ENCODE measurements around the gene CLCF1.
"Not testable (repeated sequence)": the region's sequence is repeated elsewhere in the genome, so short reads cannot be mapped to it uniquely, and the experiment has no call there.

Gene CLCF1

DNA sequence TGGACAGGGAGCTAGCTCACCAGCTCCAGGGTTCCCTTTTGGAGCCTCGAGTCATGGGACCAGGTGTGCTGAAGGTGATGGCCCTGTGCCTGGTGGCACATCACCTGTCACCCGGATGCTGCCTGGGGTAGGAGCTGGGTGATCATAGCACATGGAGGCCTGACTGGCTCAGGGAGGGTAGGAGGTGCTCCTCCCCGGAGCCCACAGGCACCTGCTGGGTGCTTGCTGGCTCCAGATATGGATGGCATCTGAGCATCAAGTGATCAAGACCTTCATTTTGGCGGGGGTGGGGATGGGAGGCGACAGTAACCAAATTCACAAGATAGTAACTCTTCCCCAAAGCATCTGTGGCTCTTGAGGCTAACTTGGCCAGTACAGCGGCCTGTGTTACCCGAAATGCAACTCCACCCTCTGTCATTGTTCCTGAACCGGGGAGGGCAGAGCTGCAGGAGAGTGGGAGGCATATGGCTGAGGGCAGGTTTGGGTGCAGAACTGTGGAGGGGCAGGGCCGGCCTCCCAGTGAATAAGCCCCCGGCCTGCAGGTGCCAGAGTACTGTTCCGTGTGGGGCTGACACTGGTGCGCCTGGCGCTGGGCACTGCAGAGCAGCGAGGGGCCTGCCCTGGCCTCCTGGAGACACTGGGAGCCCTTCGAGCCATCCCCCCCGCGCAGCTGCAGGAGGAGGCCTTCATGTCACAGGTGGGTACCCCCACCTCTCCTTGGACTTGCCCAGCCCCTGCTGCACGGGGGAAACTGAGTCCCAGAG is 35.2 kb upstream of the CLCF1 start:
- DNase-seq: no peak

- no peak for DNase-seq
Measured at GRCh38 chr11:67407688-67408163, 34.3 kb upstream of the CLCF1 start.

- no peak for DNase-seq
Measured at GRCh38 chr11:67406969-67407687, 33.7 kb upstream of the CLCF1 start.

DNA sequence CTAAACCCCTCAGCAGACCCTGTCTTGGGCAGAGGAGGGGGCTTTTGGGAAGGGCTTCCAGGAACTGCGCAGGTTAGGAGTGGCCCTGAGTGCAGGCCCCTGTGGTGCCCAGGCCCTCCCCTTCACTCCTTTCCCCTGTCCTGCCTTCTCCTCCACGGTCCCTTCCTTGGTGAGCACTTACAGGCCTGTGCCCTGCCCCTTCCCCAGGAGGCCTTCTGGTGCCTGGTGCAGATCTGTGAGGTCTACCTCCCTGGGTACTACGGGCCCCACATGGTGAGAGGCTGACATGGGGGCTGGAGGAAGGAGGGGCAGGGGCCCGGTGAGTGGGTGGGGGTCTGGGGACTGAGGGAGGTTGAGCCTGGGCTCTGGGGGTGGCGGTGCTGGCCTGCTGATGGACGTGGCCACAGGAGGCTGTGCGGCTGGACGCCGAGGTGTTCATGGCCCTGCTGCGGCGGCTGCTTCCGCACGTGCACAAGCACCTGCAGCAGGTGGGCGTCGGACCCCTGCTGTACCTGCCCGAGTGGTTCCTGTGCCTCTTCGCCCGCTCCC is 33.1 kb upstream of the CLCF1 start:
- no peak for DNase-seq

DNA sequence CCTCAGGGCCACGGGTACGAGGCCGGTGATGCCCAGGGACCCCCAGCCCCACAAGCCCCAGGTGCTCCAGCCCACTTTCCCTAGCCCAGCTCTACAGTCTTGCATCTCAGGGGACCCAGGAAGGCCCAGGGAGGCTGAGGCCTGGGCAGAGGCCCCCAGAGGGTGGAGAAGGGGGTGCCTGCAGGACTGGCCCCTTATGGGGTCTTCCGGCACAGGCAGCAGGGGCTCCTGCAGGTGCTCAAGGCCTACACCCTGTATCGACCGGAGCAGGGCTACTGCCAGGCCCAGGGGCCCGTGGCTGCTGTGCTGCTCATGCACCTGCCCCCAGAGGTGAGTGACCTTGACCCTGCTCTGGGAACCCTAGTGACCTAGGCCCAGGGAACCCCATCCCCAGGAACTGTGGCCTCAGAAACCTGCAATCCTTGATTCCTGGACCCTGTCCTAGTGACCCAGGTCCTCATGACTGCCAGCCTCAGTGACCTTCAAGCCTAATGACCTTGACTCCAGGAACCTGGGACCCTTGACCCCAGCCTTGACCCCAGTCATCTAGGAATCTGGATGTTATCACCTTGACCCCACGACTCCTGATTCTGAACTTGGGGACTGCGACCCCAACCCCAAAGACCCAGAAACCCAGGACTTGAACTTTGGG is 32.4 kb upstream of the CLCF1 start:
- no peak for DNase-seq

- no peak for DNase-seq
Measured at GRCh38 chr11:67405196-67405567, 31.8 kb upstream of the CLCF1 start.

DNA sequence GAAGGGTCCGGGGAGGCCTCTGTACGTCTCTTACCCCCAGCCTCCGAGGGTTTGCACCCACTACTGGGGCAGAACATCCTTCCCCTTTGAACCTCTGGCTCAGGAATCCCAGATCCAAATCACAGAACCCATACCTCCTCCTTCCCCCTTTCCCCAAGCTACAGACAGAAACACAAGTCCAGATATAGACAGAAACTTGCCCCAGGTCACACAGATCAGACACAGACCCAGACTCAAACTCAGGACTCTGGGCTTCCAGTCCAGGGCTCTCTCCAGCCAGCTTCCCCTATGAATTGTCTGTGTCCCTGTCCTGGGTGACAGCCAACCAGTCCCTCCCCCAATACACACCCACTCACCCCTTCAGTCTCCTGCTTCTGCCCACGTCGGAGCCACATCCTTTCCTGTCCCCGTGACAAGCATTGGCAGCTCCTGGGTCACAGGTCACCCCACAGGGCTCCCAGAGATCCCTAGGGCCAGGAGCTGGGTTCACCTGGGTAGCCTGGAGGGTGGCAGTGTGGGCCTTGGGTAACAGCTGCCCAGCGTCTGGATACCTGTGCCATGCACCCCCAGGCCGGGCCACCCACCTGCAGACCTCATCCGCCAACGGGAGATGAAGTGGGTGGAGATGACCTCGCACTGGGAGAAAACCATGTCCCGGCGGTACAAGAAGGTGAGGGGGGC is 31.3 kb upstream of the CLCF1 start:
- no peak for DNase-seq

DNA sequence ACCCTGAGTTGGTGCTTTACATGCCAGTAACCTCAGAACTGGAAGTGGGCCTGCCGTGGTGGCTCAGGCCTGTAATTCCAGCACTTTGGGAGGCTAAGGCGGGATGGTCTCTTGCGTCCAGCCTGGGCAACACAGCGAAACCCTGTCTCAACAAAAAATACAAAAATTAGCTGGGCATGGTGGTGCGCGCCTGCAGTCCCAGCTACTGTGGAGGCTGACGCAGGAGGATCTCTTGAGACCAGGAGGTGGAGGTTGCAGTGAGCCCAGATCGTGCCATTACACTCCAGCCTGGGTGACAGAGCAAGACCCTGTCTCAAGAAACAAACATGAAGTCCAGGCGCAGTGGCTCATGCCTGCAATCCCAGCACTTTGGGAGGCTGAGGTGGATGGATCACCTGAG is 29.7 kb upstream of the CLCF1 start:
- DNase-seq: not testable (repeated sequence)

- not testable (repeated sequence) for DNase-seq
Measured at GRCh38 chr11:67402192-67402839, 28.9 kb upstream of the CLCF1 start.

DNA sequence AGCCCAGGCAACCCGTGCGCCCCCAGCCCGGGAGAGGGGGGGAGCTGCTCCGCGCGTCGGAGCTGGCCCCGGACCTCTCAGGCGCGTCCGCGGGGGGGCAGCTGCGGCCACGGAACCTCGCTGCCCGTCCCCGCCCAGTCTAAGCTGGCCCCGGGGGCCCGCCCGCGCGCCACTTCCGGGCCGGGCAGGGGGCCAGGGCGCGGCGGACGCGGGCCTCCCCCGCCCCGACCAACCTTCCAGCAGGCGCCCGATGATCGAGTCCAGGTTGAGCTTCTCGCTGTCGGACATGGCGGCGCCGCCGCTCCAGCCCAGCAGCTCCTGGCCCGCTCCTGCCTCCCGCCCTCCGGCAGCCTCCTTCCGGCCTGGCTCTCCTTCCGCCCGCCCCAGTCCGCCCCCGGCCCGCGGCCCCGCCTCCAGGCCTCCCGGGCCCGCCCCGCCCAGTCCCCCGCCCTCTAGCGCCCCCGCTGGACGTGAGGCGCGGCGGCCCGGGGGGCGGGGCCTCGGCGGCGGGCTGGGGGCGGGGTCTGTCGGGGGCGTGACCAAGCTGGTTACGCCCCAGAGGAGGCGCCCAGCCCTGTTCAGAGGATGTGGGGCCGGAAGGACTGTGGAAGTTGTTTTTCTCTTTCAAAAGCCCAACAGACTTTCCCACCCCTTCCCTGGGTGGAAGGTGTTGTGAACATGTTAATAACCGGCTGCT is 28.2 kb upstream of the CLCF1 start, which contains the start of gene PPP1CA:
TSS of gene PPP1CA (minus strand) at position 364 of the 697 bp plus-strand sequence. CDS start at position 288, 76 bp downstream.
- peak; percentile 34 for DNase-seq

DNA sequence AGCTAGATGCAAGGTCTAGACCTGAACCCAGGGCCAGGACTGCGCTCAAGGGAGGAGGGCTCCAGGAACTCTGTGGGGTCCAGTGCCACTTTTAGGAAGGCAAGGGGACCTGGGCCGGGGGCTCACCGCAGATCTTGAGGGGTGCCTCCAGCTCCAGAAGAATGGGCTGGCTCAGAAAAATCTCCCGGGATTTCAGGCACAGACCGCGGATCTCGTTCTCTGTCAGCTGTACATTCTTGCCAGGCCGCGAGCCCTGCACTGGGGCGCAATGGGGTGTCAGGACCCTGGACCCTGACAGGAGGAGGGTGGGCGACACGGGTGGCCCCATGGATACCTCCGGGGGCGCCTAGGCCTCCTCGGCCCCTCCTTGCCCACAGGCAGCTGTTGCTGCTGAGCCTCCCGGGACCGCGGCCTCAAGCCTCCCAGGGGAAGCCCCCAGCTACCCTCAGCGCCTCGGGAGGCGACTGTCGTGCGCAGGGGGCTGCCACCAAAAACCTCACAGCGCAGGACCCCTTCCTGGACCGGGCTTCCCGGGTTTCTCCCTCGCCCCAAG is 27.6 kb upstream of the CLCF1 start:
- DNase-seq: no peak

DNA sequence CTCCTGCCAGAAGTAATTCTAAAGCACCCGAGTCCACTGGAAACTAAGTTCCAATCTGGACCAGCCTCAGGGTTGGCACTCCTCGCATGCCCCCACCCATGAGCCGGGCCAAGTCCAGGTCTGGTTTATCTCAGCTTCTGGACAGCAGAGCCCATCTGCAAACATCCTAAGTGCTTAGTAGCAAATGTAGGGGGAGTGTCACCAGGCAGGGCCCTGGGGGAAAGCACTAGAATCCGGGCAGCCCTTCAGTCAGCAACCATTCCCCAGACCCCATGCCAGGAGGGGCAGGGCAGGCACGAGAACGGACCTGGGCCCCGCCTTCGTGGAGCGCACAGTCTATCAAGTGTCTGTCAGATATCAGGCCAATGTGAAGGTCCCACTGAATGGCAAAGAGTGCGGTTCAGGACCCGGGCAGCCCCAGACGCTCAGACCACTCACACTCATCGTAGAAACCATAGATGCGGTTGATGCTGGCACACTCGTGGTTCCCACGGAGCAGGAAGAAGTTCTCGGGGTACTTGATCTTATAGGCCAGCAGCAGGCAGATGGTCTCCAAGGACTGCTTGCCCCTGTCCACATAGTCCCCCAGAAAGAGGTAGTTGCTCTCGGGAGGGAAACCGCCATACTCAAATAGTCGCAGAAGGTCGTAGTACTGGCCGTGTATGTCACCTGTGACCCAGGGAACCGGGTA is 27.0 kb upstream of the CLCF1 start:
- DNase-seq: no peak

- DNase-seq: no peak
Measured at GRCh38 chr11:67398661-67399563, 25.5 kb upstream of the CLCF1 start.

DNA sequence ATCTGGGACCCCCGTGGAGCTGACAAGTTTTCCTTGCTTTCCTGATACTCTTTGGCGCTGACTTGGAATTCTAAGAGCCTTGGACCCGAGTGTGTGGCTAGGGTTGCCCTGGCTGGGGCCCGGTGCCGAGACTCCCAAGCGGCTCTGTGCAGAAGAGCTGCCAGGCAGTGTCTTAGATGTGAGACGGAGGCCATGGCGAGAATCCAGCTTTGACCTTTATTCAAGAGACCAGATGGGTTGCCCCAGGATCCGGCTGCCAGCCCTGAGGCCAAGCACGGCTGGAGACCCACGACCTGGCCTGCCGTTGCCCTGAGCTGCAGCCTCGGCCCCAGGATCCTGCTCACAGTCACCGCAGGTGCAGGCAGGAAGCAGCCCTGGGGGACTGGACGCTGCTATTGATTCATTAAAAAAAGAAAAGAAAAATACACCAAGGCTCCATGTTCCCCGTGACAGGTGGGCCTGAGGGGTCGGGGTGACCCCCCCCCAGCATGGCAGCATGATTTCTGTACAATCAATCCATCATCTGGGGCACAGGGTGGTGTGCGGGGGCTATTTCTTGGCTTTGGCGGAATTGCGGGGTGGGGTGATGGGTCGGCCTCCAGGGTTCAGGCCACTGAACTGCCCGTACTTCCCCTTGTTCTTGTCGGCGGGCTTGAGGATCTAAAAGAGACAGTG is 24.7 kb upstream of the CLCF1 start:
- no peak for DNase-seq

GRCh38 chr11:67397536-67397935 is 24.1 kb upstream of the CLCF1 start:
- no peak for DNase-seq

DNA sequence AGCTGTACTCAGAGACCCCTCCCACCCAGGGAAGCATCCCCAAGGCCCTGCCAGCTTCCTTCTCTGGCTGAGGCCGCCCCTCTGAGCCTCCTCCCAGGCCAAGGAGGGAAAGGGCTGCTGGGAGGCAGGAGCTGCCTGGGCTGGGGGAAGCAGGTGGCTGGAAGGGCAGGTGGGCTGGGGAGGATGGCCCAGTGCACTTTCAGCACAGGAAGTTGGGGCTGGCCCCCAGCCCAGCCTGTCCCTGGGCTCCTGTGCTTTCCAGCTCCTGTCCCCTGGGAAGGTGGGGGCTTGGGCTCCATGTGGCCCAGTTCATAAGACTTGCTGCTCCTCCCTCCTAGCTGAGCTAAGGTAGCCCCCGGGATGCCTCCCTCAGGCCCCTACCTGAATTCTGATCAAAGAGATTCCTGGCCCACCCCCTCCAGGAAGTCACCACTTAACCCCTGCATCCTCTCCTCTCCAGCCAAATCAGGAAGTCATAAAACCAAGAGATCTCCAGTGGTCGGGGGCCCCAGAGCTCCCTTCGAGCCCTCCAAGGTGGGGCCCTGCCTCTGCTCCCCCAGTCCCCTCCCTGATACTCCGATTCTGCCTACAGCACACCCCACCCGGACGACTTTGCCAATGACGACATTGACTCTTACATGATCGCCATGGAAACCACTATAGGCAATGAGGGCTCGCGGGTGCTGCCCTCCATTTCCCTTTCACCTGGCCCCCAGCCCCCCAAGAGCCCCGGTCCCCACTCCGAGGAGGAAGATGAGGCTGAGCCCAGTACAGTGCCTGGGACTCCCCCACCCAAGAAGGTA is 23.4 kb upstream of the CLCF1 start:
- no peak for DNase-seq

DNA sequence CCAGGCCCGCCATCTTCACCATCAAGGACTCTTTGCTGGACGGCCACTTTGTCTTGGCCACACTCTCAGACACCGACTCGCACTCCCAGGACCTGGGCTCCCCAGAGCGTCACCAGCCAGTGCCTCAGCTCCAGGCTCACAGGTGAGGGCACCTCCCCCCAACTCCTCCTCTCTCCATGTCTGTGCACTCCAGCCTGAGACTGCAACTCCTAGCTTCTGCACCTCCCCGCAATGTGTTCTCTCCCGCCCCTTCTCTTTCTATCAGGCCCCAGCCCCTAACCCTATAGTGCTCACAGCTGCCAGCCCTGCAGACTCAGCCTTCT is 22.8 kb upstream of the CLCF1 start:
- no peak for DNase-seq

- DNase-seq: no peak
Measured at GRCh38 chr11:67395555-67396258, 22.3 kb upstream of the CLCF1 start.
